ENCODE data around the gene EGFR.

GRCh38 chr7:55073976-55074528 lies 55.2 kb downstream of the EGFR start:
- TF ChIP-seq CTCF (conservative IDR thresholded peaks at IDR 0.05 in 1 of 2, IDR thresholded peaks at IDR 0.05 in 1 of 2; ENCODE audit: extremely low read depth in 1 of 2, insufficient read depth in 1 of 2, low read depth in 1 of 2, low read length in 2 of 2) (no peak), EZH2 (IDR thresholded peaks at IDR 0.05; ENCODE audit: borderline replicate concordance, low read length) (no peak)

Measured in mammary epithelial cell (primary cell).